ENCODE results near the gene PDE4D.

DNA sequence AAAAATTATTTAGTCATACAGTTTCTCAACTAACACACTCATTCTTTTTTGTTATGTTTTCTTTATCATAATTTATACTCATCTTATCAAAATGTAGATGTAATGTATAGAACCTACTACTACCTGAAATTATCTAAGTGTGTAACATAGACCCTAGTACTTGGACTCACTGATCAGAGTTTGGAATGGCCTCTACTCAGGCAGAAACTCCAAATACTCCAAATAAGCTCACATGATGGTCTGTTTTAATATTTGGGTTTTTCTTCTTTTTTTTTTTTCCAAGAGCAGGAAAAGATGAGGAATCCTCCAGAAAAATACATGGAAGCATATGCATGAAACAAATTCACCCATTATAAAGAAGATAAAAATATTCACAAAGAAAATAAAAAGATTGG lies 126.3 kb downstream of the PDE4D start:
- TF ChIP-seq, protein P1, sequence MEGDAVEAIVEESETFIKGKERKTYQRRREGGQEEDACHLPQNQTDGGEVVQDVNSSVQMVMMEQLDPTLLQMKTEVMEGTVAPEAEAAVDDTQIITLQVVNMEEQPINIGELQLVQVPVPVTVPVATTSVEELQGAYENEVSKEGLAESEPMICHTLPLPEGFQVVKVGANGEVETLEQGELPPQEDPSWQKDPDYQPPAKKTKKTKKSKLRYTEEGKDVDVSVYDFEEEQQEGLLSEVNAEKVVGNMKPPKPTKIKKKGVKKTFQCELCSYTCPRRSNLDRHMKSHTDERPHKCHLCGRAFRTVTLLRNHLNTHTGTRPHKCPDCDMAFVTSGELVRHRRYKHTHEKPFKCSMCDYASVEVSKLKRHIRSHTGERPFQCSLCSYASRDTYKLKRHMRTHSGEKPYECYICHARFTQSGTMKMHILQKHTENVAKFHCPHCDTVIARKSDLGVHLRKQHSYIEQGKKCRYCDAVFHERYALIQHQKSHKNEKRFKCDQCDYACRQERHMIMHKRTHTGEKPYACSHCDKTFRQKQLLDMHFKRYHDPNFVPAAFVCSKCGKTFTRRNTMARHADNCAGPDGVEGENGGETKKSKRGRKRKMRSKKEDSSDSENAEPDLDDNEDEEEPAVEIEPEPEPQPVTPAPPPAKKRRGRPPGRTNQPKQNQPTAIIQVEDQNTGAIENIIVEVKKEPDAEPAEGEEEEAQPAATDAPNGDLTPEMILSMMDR (IDR thresholded peaks at IDR 0.05; ENCODE audit: insufficient read depth, low read depth, low read length): no peak
- TF ChIP-seq EZH2 (IDR thresholded peaks at IDR 0.05; ENCODE audit: insufficient read depth, low read length): no peak

Measured in astrocyte (in vitro differentiated cells and primary cell).